ENCODE measurements around the gene FAM24B.

- TF ChIP-seq, protein P1, sequence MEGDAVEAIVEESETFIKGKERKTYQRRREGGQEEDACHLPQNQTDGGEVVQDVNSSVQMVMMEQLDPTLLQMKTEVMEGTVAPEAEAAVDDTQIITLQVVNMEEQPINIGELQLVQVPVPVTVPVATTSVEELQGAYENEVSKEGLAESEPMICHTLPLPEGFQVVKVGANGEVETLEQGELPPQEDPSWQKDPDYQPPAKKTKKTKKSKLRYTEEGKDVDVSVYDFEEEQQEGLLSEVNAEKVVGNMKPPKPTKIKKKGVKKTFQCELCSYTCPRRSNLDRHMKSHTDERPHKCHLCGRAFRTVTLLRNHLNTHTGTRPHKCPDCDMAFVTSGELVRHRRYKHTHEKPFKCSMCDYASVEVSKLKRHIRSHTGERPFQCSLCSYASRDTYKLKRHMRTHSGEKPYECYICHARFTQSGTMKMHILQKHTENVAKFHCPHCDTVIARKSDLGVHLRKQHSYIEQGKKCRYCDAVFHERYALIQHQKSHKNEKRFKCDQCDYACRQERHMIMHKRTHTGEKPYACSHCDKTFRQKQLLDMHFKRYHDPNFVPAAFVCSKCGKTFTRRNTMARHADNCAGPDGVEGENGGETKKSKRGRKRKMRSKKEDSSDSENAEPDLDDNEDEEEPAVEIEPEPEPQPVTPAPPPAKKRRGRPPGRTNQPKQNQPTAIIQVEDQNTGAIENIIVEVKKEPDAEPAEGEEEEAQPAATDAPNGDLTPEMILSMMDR (conservative IDR thresholded peaks at IDR 0.05): no peak
- TF ChIP-seq EZH2 (IDR thresholded peaks at IDR 0.05; ENCODE audit: low read depth): no peak
Observed at GRCh38 chr10:122835908-122836307, 43.5 kb downstream of the FAM24B start.

All from PC-9 (cell line).